ENCODE results near the gene MIA3. TPM values are rescaled to one million over a fixed set of nuclear protein-coding genes. Genes with fewer than 3 reads are reported as not detected.

MIA3 gene
- total RNA-seq, 1 donor from 2014 or later: 46.3 TPM

- H3K27ac Mint-ChIP-seq: no peak overlapping the region
These were observed 7.2 kb upstream of the MIA3 start for GRCh38 chr1:222610728-222611127.

GRCh38 chr1:222613627-222614026 lies 4.3 kb upstream of the MIA3 start:
- Mint-ChIP-seq H3K9me3 (peaks cover 5% of the 10 kb centered on the region), H3K27me3 (ENCODE audit: insufficient read depth, low read depth) (peaks cover 5% of the 10 kb centered on the region), H3K4me3 (no peak overlapping the region), H3K27ac (no peak overlapping the region), H3K36me3 (no peaks in the 10 kb centered on the region), H3K4me1 (no peaks in the 10 kb centered on the region)
- Histone ChIP-seq H2AFZ (replicated peaks) (no peak overlapping the region), H3K27ac (no peak overlapping the region), H3K4me1 (peaks cover 4% of the 10 kb centered on the region), H3F3A (ENCODE audit: low read depth) (peaks cover 1% of the 10 kb centered on the region), H3K27me3 (peaks cover 36% of the 10 kb centered on the region), H3K4me2 (no peak overlapping the region), H3K36me3 (no peaks in the 10 kb centered on the region), H3K9me3 (ENCODE audit: low read depth) (no peaks in the 10 kb centered on the region), H3K4me3 (no peak overlapping the region), H3K9ac (no peak overlapping the region), H3K79me2 (ENCODE audit: low read depth) (peaks cover 7% of the 10 kb centered on the region), H4K20me1 (ENCODE audit: low read depth) (no peaks in the 10 kb centered on the region)
- TF ChIP-seq EZH2 (IDR thresholded peaks at IDR 0.05) (no peak), CTCF (IDR thresholded peaks at IDR 0.05) (no peak), EZH2phosphoT487 (IDR thresholded peaks at IDR 0.05) (no peak)
- DNase-seq (ENCODE audit: low spot score): no peak

More at GRCh38 chr1:222610728-222611127, 7.2 kb upstream of the MIA3 start:
- Mint-ChIP-seq H3K4me1 (no peaks in the 10 kb centered on the region), H3K27me3 (ENCODE audit: insufficient read depth, low read depth) (peaks cover 7% of the 10 kb centered on the region), H3K36me3 (no peaks in the 10 kb centered on the region), H3K9me3 (peaks cover 5% of the 10 kb centered on the region), H3K4me3 (no peak overlapping the region)
- H3K27ac ChIP-seq: no peak overlapping the region
- TF ChIP-seq EZH2phosphoT487 (IDR thresholded peaks at IDR 0.05) (no peak), CTCF (IDR thresholded peaks at IDR 0.05) (no peak), EZH2 (IDR thresholded peaks at IDR 0.05) (no peak)
- H3K36me3 ChIP-seq: no peaks in the 10 kb centered on the region
- H3K4me3 ChIP-seq: no peak overlapping the region
- no peaks in the 10 kb centered on the region for H3K79me2 ChIP-seq (ENCODE audit: low read depth)
- no peaks in the 10 kb centered on the region for H4K20me1 ChIP-seq (ENCODE audit: low read depth)
- no peaks in the 10 kb centered on the region for H3K9me3 ChIP-seq (ENCODE audit: low read depth)
- H2AFZ ChIP-seq (replicated peaks): no peak overlapping the region
- H3K27me3 ChIP-seq: peaks cover 36% of the 10 kb centered on the region
- no peak overlapping the region for H3K9ac ChIP-seq
- no peak overlapping the region for H3K4me2 ChIP-seq
- H3F3A ChIP-seq (ENCODE audit: low read depth): no peaks in the 10 kb centered on the region
- H3K4me1 ChIP-seq: no peaks in the 10 kb centered on the region
- no peak for DNase-seq (ENCODE audit: low spot score)

GRCh38 chr1:222616525-222616924 lies 1.4 kb upstream of the MIA3 start:
- DNase-seq (ENCODE audit: low spot score): no peak
- H3K27me3 Mint-ChIP-seq (ENCODE audit: insufficient read depth, low read depth): peaks cover 10% of the 10 kb centered on the region

More at GRCh38 chr1:222616525-222616924, 1.4 kb upstream of the MIA3 start:
- Histone ChIP-seq H3K4me3 (no peak overlapping the region), H3F3A (ENCODE audit: low read depth) (peaks cover 6% of the 10 kb centered on the region), H3K36me3 (no peaks in the 10 kb centered on the region), H3K27me3 (peaks cover 34% of the 10 kb centered on the region), H3K9ac (no peak overlapping the region), H3K27ac (no peak overlapping the region), H3K9me3 (ENCODE audit: low read depth) (no peaks in the 10 kb centered on the region), H4K20me1 (ENCODE audit: low read depth) (peaks cover 21% of the 10 kb centered on the region), H3K79me2 (ENCODE audit: low read depth) (peaks cover 36% of the 10 kb centered on the region), H3K4me1 (peaks cover 15% of the 10 kb centered on the region), H3K4me2 (peak overlapping the region; percentile 77), H2AFZ (replicated peaks) (no peak overlapping the region)
- Mint-ChIP-seq H3K27ac (no peak overlapping the region), H3K4me3 (peak overlapping the region; percentile 88), H3K36me3 (peaks cover 3% of the 10 kb centered on the region), H3K4me1 (peaks cover 13% of the 10 kb centered on the region), H3K9me3 (no peaks in the 10 kb centered on the region)
- TF ChIP-seq EZH2 (IDR thresholded peaks at IDR 0.05): no peak
- no peak for TF ChIP-seq EZH2phosphoT487 (IDR thresholded peaks at IDR 0.05)
- TF ChIP-seq CTCF (IDR thresholded peaks at IDR 0.05): no peak
